AG09309 (cell line): ENCODE results near the gene RUNX2.
A peak's percentile ranks its signal among the peaks of the same experiment; 100 is the strongest.

ENCODE experiments used
- DNase-seq: peaks from one replicate; pipeline ENCODE4 v3.0.0-alpha.2; 2010; ENCODE audit warnings: low read depth
- H3K4me3 ChIP-seq: 2 replicates; pipeline ENCODE4 v1.5.1; 2011; ENCODE audit warnings: mild to moderate bottlenecking, low read depth, low read length, moderate library complexity; ENCODE audit not compliant: control insufficient read depth
- CTCF ChIP-seq: IDR thresholded peaks from 2 replicates; pipeline ENCODE4 v1.5.1; 2011; ENCODE audit warnings: mild to moderate bottlenecking, low read depth, low read length, inconsistent platforms; ENCODE audit not compliant: insufficient read depth, control insufficient read depth; ENCODE audit errors: missing control alignments

Gene RUNX2

GRCh38 chr6:45692021-45692420 is 363.9 kb downstream of the RUNX2 start:
- no peak for DNase-seq
- no peak for TF ChIP-seq CTCF
- H3K4me3 ChIP-seq: no peak overlapping the region

- no peak for TF ChIP-seq CTCF
- no peak for DNase-seq
- no peak overlapping the region for H3K4me3 ChIP-seq
These were observed 368.6 kb downstream of the RUNX2 start for GRCh38 chr6:45696738-45697137.

GRCh38 chr6:45697605-45698004 is 369.5 kb downstream of the RUNX2 start:
- DNase-seq: peak; percentile 96
- no peak for TF ChIP-seq CTCF
- no peak overlapping the region for H3K4me3 ChIP-seq

DNA sequence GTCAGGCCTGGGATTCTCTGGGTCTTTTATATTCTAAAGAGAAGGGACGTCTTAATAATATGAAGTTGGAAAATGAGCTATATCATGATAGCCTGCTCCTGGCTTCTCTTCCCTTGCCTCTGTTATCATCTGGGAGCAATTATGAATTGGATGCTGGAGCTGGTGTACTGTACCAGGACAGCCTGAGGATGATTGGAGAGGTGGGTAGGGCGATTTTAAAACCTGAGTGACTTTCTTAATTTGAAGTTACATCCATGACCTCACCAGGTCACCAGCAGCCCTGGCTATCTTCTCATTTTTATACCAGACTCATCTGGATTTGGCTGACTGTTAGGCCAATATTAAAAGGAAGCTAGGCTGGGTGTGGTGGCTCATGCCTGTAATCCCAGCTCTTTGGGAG is 369.9 kb downstream of the RUNX2 start:
- peak; percentile 41 for DNase-seq
- no peak for TF ChIP-seq CTCF
- no peak overlapping the region for H3K4me3 ChIP-seq

- H3K4me3 ChIP-seq: no peak overlapping the region
- TF ChIP-seq CTCF: no peak
- DNase-seq: no peak
These were observed 371.5 kb downstream of the RUNX2 start for GRCh38 chr6:45699663-45700062.

DNA sequence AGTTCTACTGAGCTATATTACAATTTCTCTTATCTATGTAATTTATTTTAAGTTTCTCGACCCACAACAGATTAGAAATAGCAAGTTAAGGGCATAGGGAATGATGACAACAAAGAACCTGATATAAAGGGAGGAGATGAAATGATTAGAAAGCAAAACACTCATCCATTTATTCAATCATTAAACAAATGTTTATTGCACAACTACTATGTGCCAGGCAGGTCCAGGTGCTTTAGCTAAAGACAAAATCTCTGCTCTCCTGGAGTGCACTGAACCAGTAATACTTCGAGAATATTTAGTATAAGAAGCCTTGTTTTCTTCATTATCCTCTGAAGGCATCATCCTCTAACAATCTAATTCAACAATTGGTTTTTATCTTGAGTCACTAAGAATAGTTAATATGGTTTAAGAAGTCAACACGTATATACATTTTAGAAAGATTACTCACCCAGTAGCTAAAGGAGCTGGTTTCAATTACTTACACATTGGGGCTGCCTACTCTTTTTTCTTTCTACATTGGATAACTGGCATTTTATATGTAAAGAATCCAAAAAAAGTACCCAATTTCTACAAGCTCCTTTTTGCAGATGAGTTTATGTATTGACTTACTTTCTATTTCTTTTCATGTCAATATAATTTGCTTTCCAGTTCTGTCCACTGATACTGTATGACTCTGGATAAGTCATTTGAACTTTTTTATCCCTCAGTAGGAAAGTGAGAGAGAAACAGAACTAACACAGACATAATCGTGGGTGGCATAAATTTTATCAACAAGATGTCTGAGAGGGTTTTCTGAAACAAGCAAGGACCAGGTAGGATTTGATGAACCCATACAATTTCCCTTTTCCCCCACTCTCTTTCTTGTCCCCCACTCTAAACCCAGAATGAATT is 375.0 kb downstream of the RUNX2 start:
- TF ChIP-seq CTCF: no peak
- DNase-seq: no peak

More for the DNA sequence above, 375.0 kb downstream of the RUNX2 start:
- no peak overlapping the region for H3K4me3 ChIP-seq
